AG09309 (cell line): ENCODE results near the gene MS4A7.
"Not testable (repeated sequence)": the region's sequence is repeated elsewhere in the genome, so short reads cannot be mapped to it uniquely, and the experiment has no call there.

ENCODE experiments used
- DNase-seq: peaks from one replicate; pipeline ENCODE4 v3.0.0-alpha.2; 2010; ENCODE audit warnings: low read depth
- H3K4me3 ChIP-seq: 2 replicates; pipeline ENCODE4 v1.5.1; 2011; ENCODE audit warnings: mild to moderate bottlenecking, low read depth, low read length, moderate library complexity; ENCODE audit not compliant: control insufficient read depth
- CTCF ChIP-seq: IDR thresholded peaks from 2 replicates; pipeline ENCODE4 v1.5.1; 2011; ENCODE audit warnings: mild to moderate bottlenecking, low read depth, low read length, inconsistent platforms; ENCODE audit not compliant: insufficient read depth, control insufficient read depth; ENCODE audit errors: missing control alignments

The MS4A7 gene

GRCh38 chr11:60357771-60358170 is 20.6 kb upstream of the MS4A7 start:
- H3K4me3 ChIP-seq, result no peak overlapping the region
- TF ChIP-seq CTCF, result no peak
- no peak for DNase-seq

GRCh38 chr11:60360621-60361020 is 17.7 kb upstream of the MS4A7 start:
- DNase-seq, result no peak
- no peak overlapping the region for H3K4me3 ChIP-seq
- no peak for TF ChIP-seq CTCF

- no peak for DNase-seq
- no peak overlapping the region for H3K4me3 ChIP-seq
- no peak for TF ChIP-seq CTCF
Observed at GRCh38 chr11:60362241-60362640, 16.1 kb upstream of the MS4A7 start.

GRCh38 chr11:60363542-60364470 is 14.5 kb upstream of the MS4A7 start:
- H3K4me3 ChIP-seq, result no peak overlapping the region
- no peak for DNase-seq
- peak; percentile 74 for TF ChIP-seq CTCF

GRCh38 chr11:60366262-60366904 is 11.9 kb upstream of the MS4A7 start:
- H3K4me3 ChIP-seq, DNase-seq: not testable (repeated sequence)

- TF ChIP-seq CTCF, result no peak
- DNase-seq, result no peak
- no peak overlapping the region for H3K4me3 ChIP-seq
Observed at GRCh38 chr11:60367009-60367408, 11.3 kb upstream of the MS4A7 start.

GRCh38 chr11:60367896-60368295 is 10.4 kb upstream of the MS4A7 start:
- no peak for DNase-seq
- TF ChIP-seq CTCF, result no peak
- no peak overlapping the region for H3K4me3 ChIP-seq
